PC-9 (cell line): ENCODE results near the gene RIPOR3.

Experiments used
- EZH2 ChIP-seq: fragments of 200-600 bp; sonication (generic); IDR thresholded peaks from 2 replicates; pipeline ENCODE4 v1.8.0; 2017; ENCODE audit warnings: antibody characterized with exemption, low read depth
- TF ChIP-seq, protein P1 (sequence below): fragments of 200-600 bp; sonication (generic); conservative IDR thresholded peaks from 2 replicates; pipeline ENCODE4 v1.6.1; 2017; ENCODE audit warnings: mixed run types, antibody characterized with exemption, mild to moderate bottlenecking, moderate library complexity

DNA sequence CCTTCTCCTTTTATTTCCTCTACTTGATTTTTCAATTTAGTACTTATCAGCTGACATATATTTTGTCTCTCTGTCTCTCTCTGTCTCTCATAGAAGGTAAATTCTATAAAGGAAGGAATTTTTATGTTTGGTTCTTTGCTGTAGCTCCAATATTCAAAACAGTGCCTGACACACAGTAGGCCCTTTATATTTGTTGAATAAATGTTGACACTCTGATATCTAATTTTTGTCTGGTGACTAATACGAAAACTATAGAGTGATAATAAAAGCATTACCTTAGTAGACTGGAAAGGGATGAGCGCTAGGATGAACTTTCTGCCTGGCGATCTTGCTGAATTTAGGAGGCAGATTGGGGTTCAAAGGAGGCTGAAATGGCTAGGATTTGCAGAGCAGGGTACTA is 138.4 kb downstream of the RIPOR3 start:
- TF ChIP-seq, protein P1, sequence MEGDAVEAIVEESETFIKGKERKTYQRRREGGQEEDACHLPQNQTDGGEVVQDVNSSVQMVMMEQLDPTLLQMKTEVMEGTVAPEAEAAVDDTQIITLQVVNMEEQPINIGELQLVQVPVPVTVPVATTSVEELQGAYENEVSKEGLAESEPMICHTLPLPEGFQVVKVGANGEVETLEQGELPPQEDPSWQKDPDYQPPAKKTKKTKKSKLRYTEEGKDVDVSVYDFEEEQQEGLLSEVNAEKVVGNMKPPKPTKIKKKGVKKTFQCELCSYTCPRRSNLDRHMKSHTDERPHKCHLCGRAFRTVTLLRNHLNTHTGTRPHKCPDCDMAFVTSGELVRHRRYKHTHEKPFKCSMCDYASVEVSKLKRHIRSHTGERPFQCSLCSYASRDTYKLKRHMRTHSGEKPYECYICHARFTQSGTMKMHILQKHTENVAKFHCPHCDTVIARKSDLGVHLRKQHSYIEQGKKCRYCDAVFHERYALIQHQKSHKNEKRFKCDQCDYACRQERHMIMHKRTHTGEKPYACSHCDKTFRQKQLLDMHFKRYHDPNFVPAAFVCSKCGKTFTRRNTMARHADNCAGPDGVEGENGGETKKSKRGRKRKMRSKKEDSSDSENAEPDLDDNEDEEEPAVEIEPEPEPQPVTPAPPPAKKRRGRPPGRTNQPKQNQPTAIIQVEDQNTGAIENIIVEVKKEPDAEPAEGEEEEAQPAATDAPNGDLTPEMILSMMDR, result no peak
- TF ChIP-seq EZH2, result no peak
